Amniotic stem cell (primary cell): ENCODE results near the gene CLASRP.

Experiments
- DNase-seq: peaks from one replicate; lab custom pipeline; 2025; lab: John Stamatoyannopoulos, UW

The CLASRP gene

DNA sequence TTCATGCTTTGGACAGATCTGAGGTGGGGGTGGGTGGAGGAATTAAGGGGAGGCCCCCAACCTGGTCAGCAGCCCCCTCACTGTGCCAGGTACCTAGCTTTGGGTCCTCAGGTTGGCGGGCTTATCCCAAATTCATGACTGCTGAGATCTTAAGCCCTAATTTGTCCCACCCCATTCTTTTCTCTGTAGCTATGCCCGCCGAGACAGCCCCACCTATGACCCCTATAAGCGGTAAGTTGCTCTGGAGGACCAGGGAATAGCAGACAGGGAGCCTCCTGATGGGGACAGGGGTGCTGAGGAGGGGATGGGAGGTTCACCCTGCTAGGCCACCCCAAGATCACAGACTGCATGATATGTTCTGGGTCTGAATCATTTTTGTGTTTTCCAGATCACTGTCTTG is 23.1 kb downstream of the CLASRP start:
- DNase-seq: no peak

DNA sequence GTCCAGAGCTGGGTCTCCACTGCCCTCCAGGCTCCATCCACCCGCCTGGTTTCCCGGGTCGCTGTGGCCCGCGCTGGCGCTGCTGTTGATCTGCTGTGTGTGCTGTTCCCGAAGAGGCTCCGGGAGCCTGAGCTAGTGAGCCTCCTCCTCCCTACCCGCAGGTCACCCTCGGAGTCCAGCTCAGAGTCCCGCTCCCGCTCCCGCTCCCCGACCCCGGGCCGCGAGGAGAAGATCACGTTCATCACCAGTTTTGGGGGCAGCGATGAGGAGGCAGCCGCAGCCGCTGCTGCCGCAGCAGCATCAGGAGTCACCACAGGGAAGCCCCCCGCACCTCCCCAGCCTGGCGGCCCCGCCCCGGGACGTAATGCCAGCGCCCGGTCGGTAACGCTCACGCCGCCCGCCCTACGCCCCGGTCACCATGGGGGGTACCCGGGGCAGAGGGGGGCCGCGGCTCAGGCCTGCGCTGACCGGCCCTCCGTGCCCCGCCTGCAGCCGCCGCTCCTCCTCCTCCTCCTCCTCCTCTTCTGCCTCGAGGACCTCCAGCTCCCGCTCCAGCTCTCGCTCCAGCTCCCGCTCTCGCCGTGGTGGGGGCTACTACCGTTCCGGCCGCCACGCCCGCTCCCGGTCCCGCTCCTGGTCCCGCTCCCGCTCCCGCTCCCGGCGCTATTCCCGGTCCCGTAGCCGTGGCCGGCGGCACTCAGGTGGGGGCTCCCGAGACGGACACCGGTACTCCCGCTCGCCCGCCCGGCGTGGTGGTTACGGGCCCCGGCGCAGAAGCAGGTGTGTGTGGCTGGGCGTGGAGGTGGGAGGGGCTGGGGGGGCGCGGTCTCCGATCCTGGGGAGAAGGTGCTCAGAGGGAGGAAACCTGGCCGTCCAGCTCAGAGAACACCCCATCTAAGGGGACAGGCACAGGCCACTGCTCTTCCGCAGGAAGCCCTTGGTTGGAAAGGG is 25.3 kb downstream of the CLASRP start:
- no peak for DNase-seq

DNA sequence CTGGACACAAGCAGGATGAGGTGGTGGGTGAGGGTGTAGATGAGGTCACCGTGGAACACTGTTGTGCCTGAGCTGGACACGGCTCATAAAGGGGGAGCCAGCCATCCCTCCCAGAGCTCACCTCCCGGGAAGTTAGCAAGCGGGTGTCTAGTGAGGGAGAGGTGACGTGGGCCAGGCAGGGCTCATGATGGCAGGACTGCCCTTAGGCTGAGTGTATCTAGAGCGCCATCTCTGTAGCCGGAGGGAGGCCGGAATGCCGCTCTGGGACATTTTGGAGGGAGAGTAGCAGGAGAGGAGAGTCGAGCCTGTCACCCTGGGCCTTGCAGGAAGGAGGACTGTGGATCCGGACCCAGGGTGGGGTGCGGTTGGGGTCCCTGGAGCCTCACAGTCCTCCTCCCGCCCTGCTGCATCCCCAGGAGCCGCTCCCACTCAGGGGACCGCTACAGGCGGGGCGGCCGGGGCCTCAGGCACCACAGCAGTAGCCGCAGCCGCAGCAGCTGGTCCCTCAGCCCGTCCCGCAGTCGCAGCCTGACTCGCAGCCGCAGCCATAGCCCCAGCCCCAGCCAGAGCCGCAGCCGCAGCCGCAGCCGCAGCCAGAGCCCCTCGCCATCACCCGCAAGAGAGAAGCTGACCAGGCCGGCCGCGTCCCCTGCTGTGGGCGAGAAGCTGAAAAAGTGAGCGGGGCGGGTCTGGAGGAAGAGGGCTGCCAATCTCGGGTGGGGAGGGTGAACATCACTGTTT is 28.2 kb downstream of the CLASRP start:
- DNase-seq: no peak

DNA sequence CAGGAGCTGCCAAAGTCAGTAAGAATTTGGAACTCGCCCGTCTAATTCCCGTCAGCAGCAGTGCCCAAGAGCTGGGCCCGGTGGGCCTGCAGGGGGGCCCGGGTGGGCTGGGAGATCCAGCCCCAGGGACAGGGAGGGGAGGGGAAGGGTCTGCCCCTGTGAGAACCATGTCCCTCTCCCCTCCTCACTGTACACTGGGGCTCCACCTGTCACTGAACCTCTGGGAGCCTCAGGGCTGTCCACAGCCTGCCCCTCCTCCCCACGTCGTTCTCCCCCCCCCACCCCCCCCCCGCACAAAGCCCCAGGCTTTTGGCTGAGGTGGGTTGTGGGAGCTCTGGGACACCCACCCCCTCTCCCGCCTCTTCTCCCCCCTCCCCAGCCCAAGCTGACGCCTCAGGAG is 29.2 kb downstream of the CLASRP start:
- DNase-seq: no peak

DNA sequence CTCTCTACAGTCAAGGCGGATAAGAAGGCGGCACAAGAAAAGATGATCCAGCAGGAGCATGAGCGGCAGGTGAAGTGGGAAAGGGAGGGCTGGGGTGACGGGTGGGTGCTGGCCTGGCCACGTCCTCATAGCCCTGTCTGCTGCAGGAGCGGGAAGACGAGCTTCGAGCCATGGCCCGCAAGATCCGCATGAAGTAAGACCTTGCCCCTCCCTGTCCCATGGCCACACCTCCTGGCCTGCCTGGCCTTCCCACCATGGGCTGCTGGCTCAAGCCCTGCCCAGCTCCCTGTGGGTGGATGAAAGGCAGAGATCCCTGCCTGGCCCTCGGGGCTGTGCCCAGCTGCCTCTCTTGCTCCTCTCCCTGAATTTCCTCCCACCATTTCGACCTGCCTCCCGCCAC is 30.2 kb downstream of the CLASRP start:
- no peak for DNase-seq

DNA sequence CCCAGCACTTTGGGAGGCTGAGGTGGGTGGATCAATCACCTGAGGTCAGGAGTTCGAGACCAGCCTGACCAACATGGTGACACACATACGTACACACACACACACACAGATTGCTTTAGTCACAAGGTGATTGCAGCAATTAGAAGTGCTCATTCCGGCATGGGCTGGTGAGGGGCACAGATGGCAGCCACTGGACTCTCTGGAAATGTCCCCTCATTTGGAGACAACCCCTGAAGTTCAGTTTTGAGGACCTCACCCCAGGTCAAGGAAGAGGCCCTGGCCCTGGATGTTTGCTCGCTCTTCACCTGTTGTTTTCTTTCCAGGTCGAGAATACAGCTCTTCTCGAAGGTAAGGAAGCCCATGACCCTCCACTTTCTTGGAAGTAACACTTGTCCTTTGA is 31.4 kb downstream of the CLASRP start:
- no peak for DNase-seq

DNA sequence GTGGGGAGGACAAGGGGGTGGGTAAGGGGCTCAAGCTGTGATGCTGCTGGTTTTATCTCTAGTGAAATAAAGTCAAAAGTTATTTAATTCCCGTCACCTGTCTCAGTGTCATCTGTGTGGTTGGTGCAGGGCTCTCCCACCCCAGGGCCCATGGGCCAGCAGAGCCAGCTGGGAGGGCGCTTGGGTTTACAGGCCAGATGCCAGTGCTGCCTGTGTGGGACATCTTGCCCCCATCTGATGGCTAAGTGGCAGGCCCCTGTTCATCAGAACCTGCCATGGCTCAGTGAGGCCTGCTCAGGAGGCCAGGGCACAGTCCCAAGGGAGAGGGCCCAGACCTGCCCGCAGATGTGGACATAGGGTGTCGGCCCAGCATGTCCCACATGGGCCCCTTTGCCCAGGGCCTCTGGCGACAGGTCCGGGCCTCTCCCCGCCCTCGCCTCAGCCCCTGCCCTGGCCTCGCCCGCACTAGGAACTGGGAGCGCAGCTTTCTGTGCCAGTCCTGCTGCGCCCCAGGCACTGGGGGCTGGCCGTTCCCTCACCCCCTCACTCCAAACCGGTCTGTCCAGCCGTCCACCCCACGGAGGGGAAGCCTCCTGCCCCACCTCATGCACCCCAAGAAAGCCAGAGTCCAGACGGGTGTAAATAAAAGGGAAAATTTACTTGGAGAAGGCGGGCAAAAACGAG is 32.2 kb downstream of the CLASRP start:
- no peak for DNase-seq

DNA sequence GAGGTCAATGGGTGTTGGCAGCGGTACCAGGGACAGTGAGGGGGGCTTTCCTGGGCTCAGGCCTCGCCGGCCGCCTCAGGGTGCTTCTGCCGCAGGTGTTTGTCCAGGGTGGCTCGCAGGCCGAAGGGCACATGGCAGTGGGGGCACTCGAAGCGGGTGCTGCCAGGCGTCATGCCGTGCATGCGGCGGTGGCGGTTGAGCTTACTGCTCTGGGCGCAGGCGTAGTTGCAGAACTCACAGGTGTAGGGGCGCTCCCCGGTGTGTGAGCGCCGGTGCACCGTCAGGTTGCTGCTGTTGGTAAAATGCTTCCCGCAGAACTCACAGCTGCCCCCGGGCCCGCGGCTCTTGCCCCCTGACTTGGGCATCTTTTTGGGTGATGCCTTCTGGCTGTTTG is 32.7 kb downstream of the CLASRP start:
- DNase-seq: no peak

DNA sequence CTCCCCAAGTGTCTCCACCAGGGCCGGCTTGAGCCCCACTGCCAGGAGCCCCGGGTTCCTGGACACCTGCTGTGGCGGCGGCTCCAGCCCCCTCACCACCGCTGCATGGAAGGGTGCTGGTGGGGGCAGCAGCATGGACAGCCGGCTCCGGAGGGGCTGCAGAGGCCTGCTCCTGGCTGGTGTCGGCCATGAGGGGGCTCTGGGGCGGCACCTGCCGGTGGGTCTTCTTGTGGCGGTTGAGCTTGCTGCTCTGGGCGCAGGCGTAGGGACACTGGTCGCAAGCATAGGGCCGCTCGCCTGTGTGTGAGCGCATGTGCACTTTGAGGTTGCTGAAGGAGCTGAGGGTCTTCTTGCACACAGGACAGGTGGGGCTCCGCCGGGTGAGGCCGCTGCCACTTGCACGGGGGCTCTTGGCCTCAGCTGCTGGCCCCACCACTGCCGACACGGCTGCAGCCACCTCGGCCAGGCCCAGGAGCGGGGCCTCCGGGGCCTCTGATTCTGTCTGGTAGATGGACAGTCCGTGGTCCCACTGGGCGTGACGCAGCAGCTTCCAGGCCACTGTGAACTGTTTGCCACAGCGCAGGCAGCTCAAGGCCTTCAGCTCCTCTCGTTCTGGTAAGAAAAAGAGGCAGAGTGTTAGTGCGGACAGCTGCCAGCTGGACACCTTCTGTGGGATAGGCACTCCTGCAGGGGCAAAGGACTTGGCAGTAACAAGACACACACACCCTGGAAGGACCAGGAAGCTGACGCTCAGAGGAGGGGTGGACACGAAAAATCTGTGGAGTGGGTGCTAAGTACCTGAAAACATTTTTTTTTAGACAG is 33.3 kb downstream of the CLASRP start:
- DNase-seq: no peak

DNA sequence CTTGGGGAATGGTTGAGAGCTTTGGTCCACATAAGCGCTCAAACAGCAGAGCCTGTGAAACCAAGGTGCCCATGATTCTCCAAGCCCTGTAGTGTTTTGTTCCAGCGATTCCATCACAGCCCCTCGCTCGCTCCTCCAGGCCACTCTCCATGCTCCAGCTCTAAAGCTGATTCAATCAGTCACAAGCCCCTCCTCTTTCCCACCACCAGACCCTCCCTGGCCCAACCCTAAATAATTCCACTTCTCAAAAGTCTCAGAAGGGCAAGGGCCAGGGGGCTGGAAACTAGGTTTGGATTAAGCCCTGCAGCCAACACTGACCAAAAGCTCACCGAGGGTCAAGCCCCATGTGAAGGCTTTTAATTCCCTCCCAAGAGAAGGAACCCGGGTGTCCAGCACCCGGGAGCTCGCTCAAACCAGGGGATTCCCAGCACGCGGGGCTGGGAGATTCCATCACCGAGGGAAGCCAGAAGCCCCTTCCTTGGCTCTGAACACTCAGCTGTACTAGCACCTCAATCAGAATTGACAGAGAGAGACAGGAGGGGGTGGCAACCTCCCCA is 36.0 kb downstream of the CLASRP start:
- DNase-seq: no peak

DNA sequence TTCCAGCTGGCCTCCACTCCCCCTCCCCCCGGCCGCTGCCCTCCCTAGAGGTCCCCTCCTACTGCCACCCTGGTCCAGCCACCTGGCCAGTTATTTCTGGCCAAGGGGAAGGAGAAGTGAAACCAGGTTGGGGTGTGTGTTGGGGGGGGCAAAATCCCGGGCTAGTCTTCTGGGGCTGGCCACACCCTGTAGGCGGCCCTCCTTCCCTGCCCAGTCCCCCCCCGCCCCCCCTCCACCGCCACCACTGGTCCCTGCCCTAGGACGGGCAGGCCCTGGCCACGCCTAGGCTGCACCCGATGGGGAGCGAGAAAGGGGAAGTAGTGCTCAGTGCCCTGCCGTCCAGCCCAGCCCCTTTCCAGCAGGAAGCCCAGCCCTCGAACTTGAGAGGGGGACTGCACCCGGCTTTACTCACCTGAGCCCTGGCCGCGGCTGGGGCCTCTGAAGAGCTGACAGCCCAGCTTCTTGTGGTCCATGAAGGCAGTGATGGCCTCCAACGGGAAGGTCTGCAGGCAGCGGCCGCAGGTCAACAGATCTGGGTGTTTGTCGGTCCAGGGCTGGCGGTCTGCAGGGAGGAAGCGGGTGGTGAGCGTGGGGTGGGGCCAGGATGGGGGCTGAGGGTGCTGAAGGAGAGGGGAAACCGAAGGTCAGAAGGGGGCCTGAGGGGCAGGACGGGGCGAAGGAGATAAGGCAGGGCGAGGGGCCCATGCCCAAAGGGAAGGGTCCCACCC is 36.6 kb downstream of the CLASRP start:
- no peak for DNase-seq

DNA sequence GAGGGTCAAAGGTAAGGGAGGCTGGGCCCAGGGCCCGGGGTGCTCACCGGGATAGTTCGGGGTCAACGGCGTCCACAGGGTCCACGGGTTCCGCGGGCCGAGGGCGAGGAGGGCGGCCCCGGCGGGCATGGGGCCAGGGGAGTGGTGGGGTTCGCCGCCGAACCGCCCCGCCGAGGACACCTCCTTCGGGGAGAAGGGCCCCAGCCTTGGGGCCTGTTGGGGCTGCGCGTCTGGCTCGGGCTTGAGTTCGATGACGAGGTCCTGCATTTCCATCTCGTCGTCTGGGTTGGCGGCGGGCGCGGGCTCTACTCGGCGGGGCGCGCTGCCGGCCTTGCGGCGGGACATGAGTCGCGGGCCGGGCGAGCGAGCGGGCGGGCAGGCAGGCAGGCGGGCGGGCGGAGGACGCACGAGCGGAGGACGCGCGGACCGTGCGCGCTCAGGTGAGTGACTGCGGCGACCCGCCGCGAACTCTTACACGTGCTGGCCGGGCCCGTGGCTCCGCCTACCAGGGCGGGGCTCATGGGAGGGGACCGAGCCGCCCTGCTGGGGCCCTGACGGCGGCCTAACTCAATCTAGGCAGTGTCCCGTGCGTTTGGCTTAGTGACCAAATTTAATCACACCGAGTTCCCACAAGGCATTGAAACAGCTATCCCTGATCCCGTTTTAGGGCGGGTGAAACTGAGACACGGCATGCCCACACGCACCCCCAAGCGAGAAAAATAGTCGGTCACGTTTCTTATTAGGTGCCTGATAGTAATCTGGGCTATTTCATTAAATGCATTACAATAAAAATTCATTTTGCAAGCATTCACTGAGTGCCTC is 37.4 kb downstream of the CLASRP start, which contains the start of gene ZNF296:
Gene ZNF296 (minus strand): TSS at position 450 of the 822 bp plus-strand sequence. CDS start 105 bp downstream, at position 345.
- DNase-seq: no peak

DNA sequence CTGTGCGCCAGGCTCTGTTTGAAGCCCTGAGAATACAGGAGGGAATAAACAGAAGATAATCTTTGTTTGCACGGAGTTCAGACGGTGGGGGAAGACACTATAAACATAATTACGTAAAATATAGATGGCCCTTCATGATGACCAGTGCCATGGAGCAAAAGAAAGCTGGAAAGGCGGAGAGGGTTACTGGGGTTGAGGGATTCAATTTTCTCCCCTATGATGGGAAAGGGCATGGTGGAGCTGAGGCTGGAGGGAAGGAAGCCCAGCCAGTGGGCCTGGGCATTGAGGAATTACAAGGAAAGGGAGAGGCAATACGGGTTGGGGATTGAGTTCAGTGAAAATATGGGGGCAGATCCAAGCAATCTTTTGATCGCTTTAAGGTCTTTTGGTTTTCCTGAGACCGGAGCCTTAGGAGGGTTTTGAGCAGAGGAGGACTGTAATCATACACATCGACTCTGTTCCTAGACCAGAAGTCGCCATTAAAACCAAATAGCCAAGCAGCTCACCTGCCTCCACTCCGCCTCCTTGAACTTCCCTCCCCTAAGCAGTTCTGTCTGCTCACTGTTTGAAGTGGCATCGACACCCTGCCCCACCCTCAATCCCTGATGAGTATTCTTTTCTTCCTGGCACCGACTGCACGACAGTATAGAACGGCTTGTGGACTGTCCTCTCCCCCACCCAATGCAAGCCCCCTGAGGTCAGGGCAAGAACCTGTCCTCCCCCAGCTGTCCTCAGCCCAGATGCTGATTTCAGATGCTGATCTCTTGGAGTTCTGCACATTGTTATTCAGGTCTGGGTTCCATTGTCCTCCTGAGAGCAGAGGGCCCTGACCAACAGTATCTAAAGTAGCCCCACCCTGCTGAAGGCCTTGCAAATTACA is 38.2 kb downstream of the CLASRP start:
- DNase-seq: no peak

DNA sequence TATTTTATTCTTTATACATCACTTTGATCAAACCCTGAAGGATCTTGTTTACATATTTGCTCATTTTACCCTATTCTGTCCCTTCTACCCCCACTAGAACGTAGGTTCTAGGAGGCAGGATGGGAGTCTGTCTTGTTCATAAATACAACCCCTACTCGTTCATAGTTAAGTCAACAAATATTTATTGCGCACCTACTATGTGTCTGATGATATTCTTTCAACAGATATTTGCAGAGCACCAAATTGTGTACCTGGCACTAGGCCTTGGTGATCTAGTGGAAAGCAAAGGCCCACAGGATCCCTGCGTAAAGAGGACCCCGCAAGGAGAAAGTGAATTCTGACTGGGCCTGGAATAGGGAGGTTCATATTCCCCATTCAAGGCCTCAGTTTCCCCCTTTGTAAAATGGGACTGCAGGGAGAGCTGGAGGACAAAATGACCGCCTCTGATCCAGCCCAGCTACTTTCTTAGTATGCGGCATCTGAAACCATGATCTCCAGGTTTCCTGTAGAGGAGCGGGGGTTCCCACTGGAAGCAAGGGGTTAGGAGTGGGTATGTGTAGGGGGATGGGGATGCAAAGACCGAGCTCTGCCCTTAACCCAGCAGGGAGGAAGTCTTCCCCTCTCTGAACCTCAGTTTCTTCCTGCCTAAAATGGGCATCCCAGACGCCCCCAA is 39.7 kb downstream of the CLASRP start:
- DNase-seq: no peak

DNA sequence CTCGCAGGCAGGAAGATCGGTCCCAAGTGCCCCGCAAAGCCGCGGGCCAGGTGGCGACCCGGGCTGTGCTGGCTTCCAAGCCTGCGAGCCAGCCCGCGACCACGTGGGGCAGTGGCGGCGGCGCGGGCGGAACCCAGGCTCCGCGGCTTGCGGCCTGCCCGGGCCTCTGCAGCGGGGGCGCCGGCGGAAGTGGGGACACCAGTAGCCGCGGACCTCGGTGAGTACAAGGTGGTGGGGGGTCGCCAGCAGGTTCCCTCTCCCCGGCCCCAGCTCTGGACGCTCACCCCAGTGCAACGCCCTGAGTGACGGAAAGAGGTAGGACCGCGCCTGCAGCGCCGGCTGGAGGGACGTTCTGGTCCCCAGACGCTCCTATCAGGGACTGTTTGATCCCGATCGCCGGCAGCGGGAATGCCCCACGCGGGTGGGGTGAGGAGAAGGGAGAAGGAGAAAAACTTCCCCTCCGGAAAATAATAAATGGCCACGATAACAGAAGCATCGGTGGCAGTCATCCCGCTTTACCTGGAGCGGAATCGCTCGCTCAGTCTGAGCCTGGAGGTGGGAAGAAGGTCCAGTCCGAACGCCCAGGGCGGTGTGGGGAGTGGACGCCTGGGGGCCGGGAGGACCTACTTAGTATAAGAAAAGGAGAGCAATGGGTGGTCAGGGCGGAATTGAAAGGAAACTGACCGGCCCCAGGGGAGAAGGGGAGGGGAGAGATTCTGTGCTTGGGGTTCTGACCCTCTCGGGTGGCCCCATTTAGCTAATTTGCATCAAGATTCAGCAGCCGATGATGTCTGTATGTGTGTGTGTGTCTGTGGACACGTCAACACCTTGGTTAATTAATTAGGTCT is 40.4 kb downstream of the CLASRP start, which contains the start of gene GEMIN7:
Gene GEMIN7 (plus strand): TSS at position 198 of the 848 bp plus-strand sequence. CDS start 10,855 bp downstream, outside the sequence.
- peak; percentile 41 for DNase-seq

DNA sequence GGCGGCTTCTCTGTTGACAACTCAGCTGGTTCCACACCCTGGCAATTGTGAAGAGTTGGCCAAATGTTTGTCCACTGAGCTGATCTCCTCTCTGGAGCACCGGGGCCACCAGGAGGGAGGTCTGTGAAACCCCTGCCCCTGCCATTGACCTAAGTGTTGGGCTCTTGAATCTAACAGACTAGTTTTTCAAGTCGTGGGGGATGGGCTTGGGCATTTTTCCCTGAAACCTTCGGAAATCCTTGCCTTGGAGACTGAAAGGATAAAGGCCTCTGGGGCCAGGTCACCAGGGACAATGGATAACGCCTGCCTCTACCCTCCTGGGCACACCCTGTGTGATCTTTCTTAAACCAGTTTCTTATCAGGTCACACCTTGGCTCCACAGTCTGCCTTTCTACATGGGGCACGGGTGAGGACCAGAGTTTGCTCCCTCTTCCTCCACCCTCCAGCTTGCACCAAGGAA is 41.1 kb downstream of the CLASRP start:
- DNase-seq: no peak

DNA sequence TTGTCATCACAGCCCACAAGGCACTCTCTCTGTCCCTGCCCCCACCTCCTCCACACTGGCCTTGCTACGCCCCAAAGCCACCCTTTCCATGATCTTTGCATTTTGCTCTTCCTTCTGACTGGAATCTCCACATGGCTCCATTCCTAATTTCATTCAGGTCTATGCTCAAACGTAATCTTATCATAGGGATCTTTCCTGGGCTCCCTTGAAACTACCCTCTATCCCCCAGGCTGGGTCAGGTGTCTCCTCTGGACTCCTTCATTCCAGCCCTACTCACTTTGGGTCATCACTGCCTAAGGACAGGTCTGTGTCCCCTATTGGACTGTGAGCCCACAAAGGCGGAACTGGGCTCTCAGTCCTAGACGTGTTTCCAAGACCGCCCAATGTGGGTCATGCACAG is 43.3 kb downstream of the CLASRP start:
- no peak for DNase-seq
